Measurements from ENCODE around the gene TSNAX. TPM values are rescaled to one million over a fixed set of nuclear protein-coding genes. Genes with fewer than 3 reads are reported as not detected.

The TSNAX gene
- total RNA-seq, 1 experiment from 2014 or later: 60.0 TPM

DNA sequence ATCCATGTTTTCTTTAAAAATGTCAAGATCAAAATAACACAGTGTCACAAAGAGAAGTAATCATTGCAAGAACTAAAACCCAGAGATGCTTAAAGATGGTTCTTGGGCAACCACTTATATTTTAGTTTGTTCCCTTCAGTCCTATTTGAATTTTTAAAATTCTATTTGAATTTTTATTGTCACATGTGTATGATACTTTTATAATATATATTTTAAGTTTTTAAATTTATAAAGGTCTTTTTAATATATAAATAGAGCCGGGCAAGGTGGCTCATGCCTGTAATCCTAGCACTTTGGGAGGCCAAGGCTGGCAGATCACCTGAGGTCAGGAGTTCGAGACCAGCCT, 75.8 kb downstream of the TSNAX start:
- no peaks in the 10 kb centered on the region for H3K36me3 ChIP-seq (ENCODE audit: insufficient read depth, low read length, poor library complexity, severe bottlenecking)
- no peak overlapping the region for H3K27ac ChIP-seq (ENCODE audit: low read depth, low read length, poor library complexity, severe bottlenecking)
- no TSS peak for BruUV-seq (replicated peaks)
- no peak for DNase-seq (ENCODE audit: low spot score)
- POLR2A ChIA-PET (ENCODE audit: low non-redundant PET): no interaction called here
- no peaks in the 10 kb centered on the region for H3K4me1 ChIP-seq (ENCODE audit: insufficient read depth, low read length, poor library complexity, severe bottlenecking)
- TF ChIP-seq, protein P1, sequence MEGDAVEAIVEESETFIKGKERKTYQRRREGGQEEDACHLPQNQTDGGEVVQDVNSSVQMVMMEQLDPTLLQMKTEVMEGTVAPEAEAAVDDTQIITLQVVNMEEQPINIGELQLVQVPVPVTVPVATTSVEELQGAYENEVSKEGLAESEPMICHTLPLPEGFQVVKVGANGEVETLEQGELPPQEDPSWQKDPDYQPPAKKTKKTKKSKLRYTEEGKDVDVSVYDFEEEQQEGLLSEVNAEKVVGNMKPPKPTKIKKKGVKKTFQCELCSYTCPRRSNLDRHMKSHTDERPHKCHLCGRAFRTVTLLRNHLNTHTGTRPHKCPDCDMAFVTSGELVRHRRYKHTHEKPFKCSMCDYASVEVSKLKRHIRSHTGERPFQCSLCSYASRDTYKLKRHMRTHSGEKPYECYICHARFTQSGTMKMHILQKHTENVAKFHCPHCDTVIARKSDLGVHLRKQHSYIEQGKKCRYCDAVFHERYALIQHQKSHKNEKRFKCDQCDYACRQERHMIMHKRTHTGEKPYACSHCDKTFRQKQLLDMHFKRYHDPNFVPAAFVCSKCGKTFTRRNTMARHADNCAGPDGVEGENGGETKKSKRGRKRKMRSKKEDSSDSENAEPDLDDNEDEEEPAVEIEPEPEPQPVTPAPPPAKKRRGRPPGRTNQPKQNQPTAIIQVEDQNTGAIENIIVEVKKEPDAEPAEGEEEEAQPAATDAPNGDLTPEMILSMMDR (conservative IDR thresholded peaks at IDR 0.05; ENCODE audit: low read depth, low read length): no peak
- no peak for TF ChIP-seq EZH2 (IDR thresholded peaks at IDR 0.05; ENCODE audit: borderline replicate concordance, low read depth, low read length, poor library complexity, severe bottlenecking)
- no peaks in the 10 kb centered on the region for H3K27me3 ChIP-seq (replicated peaks; ENCODE audit: insufficient read depth, low read depth, low read length, poor library complexity)
- intact Hi-C loops (cut with micrococcal nuclease; ENCODE audit: unreplicated experiment): loop anchor here (5.0 to 10.0 kb wide), 4 partner anchors 182 to 807 kb away; partner anchors contain the start of genes EGLN1 and GNPAT
- peak overlapping the region; percentile 45 for H3K4me3 ChIP-seq (ENCODE audit: low read depth, low read length, poor library complexity, severe bottlenecking)
- CTCF ChIA-PET: interaction anchor here (0.6 kb wide), 1 partner anchor 247 kb away, joined by 4 read pairs; no protein-coding TSS in a partner anchor
- H3K9me3 ChIP-seq (ENCODE audit: low read depth, low read length, poor library complexity, severe bottlenecking): peaks cover 4% of the 10 kb centered on the region

DNA sequence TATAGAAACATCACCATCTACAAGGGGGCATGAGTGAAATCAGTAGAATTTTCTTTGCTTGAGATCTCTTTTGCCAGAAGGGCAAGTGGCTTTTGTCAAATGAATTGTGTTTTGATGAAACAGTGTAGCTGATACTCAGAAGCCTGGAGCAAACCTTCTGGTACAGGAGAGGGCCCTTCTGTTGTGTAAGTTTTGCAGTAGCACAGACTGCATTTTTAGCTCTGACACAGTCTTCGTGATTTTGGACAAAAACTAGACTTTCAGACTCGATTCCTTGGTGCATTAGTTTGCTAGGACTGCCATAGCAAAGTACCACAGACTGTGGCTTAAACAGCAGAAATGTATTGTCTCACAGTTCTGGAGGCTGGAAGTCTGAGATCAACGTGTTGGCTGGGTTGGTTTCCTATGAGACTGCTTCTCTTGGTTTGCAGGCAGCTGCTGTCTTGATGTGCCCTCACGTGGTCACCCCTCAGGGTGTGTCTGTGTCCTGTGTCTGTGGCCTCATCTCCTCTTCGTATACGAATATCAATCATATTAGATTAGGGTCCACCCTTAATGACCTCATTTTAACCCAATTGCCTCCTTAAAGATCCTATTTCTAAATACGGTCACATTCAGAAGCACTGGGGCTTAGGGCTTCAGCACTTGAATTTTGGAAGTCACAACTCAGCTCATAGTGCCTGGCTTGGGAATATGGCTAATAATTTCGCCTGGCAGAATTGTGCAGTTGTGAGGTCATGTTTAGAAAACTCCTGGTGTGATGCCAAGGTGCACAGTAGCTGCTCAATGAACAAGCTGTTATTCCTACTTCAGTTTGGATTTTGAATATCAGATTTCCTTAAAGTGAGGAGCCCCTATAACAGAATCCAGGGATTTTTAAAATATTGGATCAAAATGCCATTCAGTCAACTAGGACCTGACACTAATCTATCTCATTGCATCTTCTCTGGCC, 77.0 kb downstream of the TSNAX start:
- POLR2A ChIA-PET (ENCODE audit: low non-redundant PET): no interaction called here
- Histone ChIP-seq H3K36me3 (ENCODE audit: insufficient read depth, low read length, poor library complexity, severe bottlenecking) (no peaks in the 10 kb centered on the region), H3K9me3 (ENCODE audit: low read depth, low read length, poor library complexity, severe bottlenecking) (peaks cover 4% of the 10 kb centered on the region), H3K27ac (ENCODE audit: low read depth, low read length, poor library complexity, severe bottlenecking) (no peak overlapping the region), H3K4me1 (ENCODE audit: insufficient read depth, low read length, poor library complexity, severe bottlenecking) (no peaks in the 10 kb centered on the region), H3K4me3 (ENCODE audit: low read depth, low read length, poor library complexity, severe bottlenecking) (no peak overlapping the region), H3K27me3 (replicated peaks; ENCODE audit: insufficient read depth, low read depth, low read length, poor library complexity) (peaks cover 1% of the 10 kb centered on the region)
- CTCF ChIA-PET: no interaction called here
- BruUV-seq (replicated peaks): no TSS peak
- intact Hi-C loops (cut with micrococcal nuclease; ENCODE audit: unreplicated experiment): loop anchor here (10.0 kb wide), 2 partner anchors 361 to 691 kb away; partner anchors contain the start of gene GNPAT
- DNase-seq (ENCODE audit: low spot score): no peak
- TF ChIP-seq, protein P1 (conservative IDR thresholded peaks at IDR 0.05; ENCODE audit: low read depth, low read length): no peak
- TF ChIP-seq EZH2 (IDR thresholded peaks at IDR 0.05; ENCODE audit: borderline replicate concordance, low read depth, low read length, poor library complexity, severe bottlenecking): no peak

DNA sequence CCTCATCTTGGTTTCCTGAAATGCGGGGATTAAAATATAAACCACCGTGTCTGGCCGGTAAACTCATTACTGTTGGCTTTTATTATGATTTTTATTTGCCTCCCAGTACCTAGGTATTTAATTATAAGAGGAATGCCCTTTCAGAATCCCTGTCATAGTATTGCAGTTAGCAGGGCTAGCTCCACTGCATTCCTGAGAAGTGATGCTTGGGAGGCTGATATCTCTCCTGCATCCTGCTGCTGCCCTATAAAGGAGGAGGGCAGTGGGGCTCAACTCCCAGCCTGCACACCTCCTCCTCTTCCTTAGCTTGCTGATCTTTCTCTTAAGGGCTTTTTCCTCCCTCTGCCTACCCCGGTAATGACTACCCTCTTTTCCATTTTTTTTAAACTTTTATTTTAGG, 78.2 kb downstream of the TSNAX start:
- no peak for DNase-seq (ENCODE audit: low spot score)
- Histone ChIP-seq H3K9me3 (ENCODE audit: low read depth, low read length, poor library complexity, severe bottlenecking) (peaks cover 4% of the 10 kb centered on the region), H3K36me3 (ENCODE audit: insufficient read depth, low read length, poor library complexity, severe bottlenecking) (no peaks in the 10 kb centered on the region), H3K4me1 (ENCODE audit: insufficient read depth, low read length, poor library complexity, severe bottlenecking) (no peaks in the 10 kb centered on the region), H3K27me3 (replicated peaks; ENCODE audit: insufficient read depth, low read depth, low read length, poor library complexity) (peaks cover 9% of the 10 kb centered on the region), H3K27ac (ENCODE audit: low read depth, low read length, poor library complexity, severe bottlenecking) (no peak overlapping the region), H3K4me3 (ENCODE audit: low read depth, low read length, poor library complexity, severe bottlenecking) (no peak overlapping the region)
- POLR2A ChIA-PET (ENCODE audit: low non-redundant PET): no interaction called here
- CTCF ChIA-PET: no interaction called here
- TF ChIP-seq EZH2 (IDR thresholded peaks at IDR 0.05; ENCODE audit: borderline replicate concordance, low read depth, low read length, poor library complexity, severe bottlenecking): no peak
- TF ChIP-seq, protein P1 (conservative IDR thresholded peaks at IDR 0.05; ENCODE audit: low read depth, low read length): no peak
- intact Hi-C loops (cut with micrococcal nuclease; ENCODE audit: unreplicated experiment): loop anchor here (10.0 kb wide), 2 partner anchors 362 to 692 kb away; partner anchors contain the start of gene GNPAT
- BruUV-seq (replicated peaks): no TSS peak
